ENCODE measurements around the gene GATA2. TPM values are rescaled to one million over a fixed set of nuclear protein-coding genes. Genes with fewer than 3 reads are reported as not detected.

Gene GATA2
- total and polyA plus RNA-seq, 2 of the 8 experiments (the other 6 are each of a cell fraction or from before 2014, with no cell fraction given), result 0.03 to 0.30 TPM

DNA sequence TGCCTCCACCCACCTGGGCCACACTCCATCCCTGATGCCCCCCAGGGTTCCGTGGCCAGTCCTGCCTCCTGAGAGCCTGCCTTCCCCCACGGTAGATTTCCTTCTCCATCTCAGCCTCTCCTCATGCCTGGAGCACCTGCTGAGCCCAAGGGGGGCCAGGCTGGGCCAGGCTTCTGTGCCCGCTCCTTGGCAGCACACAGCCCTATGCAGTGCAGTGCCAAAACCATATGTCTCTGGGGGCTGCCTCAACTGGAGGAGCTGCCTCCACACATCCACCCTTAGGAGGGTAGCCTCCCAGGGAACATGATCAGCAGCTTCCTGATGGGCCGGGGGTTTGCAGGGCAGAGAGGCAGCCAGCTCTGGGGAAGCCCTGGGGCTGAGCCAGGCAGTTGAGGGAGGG, 24.6 kb upstream of the GATA2 start (continued):
- TF ChIP-seq BACH1 (IDR thresholded peaks at IDR 0.05; ENCODE audit: low read length), result no peak
- no peak for TF ChIP-seq HDAC6 (IDR thresholded peaks at IDR 0.05; ENCODE audit: low read depth, low read length)
- no peak for TF ChIP-seq SP2 (IDR thresholded peaks at IDR 0.05; ENCODE audit: low read length)
- no peak for TF ChIP-seq BCL11A (IDR thresholded peaks at IDR 0.05; ENCODE audit: low read depth in 2 of 2, low read length in 2 of 2)
- TF ChIP-seq GTF2F1 (IDR thresholded peaks at IDR 0.05; ENCODE audit: borderline replicate concordance, low read depth, low read length), result no peak
